ENCODE measurements around the gene LRFN2.

Gene LRFN2

GRCh38 chr6:40587240-40588069 is at the start of gene LRFN2:
Gene LRFN2, minus strand, starts transcription at chr6:40587364.
- DNase-seq: peak; percentile 73

DNA sequence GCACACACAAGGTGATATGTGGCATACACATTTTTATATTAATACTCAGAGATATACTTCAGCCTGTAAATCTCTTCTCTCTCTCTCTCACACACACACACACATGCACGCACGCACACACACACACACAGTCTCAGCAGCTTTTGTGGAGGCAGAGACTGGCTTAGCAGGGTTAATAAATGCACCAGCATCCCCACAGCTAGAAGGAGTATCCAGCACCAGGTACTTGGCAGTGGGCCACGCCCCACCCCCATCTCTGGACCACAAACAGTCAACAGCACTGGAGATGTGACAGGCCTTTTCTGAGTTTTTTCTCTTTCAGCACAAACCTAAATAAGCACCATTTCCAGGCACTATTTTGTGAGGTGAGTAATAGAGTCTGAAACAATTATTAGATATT is 47.3 kb upstream of the LRFN2 start:
- DNase-seq: peak; percentile 34

DNA sequence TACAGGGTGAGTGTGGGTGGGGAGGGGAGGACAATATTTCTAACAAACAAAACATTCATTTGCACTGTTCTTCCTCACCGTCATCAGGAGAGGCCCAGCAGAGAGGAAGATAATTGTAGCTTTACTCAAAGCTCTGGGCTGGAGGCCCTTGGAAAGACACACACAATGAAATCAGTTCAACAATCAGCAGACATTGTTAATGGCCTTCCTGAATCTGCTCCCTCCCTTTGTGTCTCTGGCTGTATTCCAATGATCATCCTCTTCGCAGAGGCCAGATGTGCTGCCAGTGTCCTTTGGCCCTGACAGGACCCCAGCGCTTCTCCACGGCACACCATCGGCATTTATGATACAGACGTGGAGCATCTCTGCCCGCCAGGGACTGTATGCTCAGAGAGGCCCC is 44.6 kb upstream of the LRFN2 start:
- DNase-seq: no peak

GRCh38 chr6:40630488-40630887 is 43.3 kb upstream of the LRFN2 start:
- DNase-seq: no peak

DNA sequence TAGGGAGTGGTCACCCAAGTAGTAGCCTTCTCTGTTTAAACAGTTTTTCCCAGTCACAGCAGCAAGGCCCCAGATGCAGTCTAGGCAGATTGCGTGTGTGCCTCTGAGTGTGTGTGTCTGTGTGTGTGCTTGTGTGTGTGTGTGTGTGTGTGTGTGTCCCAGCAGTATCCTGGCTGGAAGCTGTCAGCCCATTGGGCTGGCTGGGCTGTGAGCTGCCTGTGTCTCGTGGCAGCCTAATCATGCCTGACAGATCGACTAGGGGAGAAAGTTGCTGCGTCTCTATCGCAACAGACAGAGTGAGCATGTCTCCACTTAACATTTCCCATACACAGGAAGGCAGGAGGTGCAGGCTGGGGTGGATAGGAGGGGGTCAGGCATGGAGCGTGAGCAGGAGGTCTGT is 42.9 kb upstream of the LRFN2 start:
- DNase-seq: no peak

- DNase-seq: no peak
Observed at GRCh38 chr6:40629463-40629862, 42.3 kb upstream of the LRFN2 start.

- no peak for DNase-seq
Observed at GRCh38 chr6:40627316-40627715, 40.2 kb upstream of the LRFN2 start.

GRCh38 chr6:40626886-40627285 is 39.7 kb upstream of the LRFN2 start:
- no peak for DNase-seq

DNA sequence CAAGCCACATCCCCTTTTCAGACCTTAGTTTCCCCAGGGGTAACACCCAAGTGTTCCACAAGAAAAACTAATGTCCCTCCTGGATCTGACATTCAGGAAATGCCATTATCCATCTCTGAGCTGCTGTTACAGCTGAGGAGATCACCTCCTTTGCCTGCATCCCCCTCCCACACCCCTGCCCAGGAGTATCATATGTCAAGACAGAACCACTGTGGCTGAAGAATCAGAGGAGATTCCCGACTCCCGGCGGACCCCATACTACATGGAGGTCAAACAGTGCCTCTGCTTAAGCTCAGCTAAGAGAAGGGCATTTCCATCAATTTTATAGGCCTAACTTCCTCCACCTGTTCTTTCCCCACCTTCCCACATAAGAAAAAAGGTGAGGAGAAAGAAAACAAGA is 36.8 kb upstream of the LRFN2 start:
- DNase-seq: no peak

DNA sequence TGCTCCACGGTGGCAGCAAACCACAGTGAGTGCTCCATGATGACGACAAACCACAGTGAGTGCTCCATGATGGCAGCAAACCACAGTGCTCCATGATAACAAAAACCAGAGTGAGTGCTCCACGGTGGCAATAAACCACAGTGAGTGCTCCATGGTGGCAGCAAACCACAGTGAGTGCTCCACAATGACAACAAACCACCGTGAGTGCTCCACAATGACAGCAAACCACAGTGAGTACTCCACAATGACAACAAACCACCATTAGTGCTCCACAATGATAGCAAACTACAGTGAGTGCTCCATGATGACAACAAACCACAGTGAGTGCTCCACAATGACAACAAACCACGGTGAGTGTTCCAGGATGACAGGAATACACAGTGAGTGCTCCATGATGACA is 36.0 kb upstream of the LRFN2 start:
- DNase-seq: no peak

DNA sequence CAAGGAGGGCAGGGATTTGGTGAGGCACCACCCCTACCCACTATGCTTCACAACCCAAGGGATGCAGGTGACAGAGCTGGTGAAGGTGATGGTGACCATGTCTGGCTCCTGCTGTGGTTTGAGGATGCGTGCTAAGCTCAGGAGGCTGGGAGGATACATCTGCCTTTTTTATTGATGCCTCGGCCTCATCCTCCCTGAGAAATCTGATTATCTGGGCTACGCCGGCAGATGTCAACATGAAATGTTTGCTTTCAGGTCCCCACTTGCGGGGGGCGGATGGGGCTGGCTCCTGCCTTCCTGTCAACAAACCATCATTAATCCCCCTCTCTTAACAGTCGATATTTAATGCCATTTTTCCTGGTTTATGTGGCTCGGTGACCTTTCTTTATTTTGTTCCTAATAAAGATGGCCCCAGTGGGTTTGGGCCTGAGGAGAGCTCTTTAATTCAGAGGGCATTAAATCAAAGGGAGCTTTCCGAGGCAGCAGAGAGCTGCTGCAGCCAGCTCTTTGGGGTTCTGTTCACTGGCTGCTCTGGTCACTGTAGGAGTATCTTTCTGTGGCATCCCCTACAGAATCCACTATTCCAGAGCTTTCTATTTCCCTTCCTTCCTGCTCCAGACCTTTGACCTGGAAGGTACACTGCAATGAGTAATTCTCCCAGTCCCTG is 33.5 kb upstream of the LRFN2 start:
- DNase-seq: no peak

DNA sequence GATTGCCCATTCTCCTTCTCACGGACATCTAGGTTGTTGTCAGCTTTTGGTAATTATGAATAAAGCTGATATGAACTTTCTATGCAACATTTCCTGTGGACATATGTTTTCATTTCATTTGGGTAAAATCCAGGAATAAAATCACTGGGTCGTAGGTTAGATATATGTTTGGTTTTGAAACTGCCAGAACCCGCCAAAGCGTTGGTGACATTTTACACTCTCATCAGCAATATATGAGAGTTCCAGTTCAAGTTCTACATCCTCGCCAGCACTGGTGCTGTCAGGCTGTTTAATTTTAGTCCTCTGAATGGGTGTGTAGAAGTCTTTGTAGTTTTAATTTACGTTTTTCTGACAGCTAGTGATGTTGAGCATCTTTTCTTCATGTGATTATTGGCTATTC is 27.5 kb upstream of the LRFN2 start:
- no peak for DNase-seq

DNA sequence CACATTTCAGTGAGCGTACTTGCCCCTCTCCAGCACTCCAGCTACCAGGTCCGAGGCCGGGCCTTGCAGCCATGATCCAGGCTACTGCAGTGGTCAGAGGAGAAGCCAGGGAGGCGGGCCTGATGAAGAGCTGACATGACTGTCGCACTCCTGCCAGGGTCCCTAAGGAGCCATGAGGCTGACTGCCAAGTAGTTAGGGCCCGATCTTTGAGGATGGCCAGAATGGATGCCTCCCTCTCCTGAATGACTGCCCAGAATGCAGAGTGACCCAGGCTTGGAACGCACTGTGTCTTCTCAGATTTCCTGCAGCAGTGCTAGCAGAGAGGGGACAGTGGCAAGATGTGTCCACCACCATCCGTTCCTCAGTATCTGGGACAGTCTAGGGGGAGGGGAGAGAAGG is 24.7 kb upstream of the LRFN2 start:
- DNase-seq: no peak

GRCh38 chr6:40611434-40611833 is 24.3 kb upstream of the LRFN2 start:
- DNase-seq: no peak

DNA sequence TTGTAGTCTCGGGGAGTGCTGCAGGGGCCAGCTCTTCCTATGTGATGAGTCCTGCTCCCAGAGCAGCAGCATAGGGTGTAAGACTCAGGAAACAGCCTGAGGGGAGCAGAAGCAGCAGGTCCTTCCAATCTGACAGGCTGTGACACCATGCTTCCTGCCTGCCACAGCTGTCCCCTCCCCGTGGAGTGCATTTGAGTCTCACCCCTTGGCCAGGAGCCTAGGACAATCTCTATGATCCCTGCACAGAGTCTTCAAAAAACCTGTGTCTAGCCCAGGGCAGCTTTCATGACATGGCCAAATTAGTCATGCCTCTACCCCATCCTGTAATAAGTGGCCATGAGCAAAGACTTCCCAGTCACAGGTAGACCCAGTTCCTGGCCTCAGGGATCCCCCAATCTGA is 23.1 kb upstream of the LRFN2 start:
- no peak for DNase-seq

GRCh38 chr6:40606981-40607380 is 19.8 kb upstream of the LRFN2 start:
- no peak for DNase-seq

DNA sequence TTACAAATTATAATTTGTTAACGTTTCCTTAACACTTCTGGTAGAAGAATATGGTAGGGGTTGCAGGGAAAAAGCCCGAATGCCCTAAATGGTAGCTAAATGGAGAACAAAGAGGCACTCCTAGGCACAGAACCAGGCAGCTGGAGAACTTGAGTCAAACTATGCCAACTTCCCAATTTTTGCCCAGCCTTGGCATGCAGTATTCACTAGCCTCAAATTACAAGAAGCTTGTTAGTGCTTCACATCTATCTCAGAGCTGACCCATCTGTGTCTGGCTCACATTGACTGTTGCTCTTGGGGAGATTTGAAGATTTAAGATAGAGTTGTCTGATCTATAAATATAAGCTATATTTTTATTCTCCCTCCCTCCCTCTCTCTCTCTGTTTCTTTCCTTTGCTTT is 19.4 kb upstream of the LRFN2 start:
- no peak for DNase-seq

- no peak for DNase-seq
Observed at GRCh38 chr6:40604082-40604481, 16.9 kb upstream of the LRFN2 start.

GRCh38 chr6:40599555-40599954 is 12.4 kb upstream of the LRFN2 start:
- no peak for DNase-seq

- no peak for DNase-seq
Observed at GRCh38 chr6:40598516-40598915, 11.4 kb upstream of the LRFN2 start.

GRCh38 chr6:40597301-40597700 is 10.1 kb upstream of the LRFN2 start:
- DNase-seq: no peak

GRCh38 chr6:40588480-40588879 is 1.3 kb upstream of the LRFN2 start:
- no peak for DNase-seq

- no peak for DNase-seq
Observed at GRCh38 chr6:40588070-40588384, 863 bp upstream of the LRFN2 start.

- DNase-seq: no peak
Observed at GRCh38 chr6:40586369-40587201, 579 bp downstream of the LRFN2 start.

Measured in NCI-H774 (cell line).